HG02943 (cell line): ENCODE results near the gene IMPDH1.
A peak's percentile ranks its signal among the peaks of the same experiment; 100 is the strongest.

ENCODE experiments used
- ATAC-seq: cut with Tn5 transposase; IDR thresholded peaks from one replicate; pipeline ENCODE4 v1.9.1; 2021; ENCODE audit warnings: mild to moderate bottlenecking, low read depth, moderate library complexity; ENCODE audit not compliant: unreplicated experiment

The IMPDH1 gene

DNA sequence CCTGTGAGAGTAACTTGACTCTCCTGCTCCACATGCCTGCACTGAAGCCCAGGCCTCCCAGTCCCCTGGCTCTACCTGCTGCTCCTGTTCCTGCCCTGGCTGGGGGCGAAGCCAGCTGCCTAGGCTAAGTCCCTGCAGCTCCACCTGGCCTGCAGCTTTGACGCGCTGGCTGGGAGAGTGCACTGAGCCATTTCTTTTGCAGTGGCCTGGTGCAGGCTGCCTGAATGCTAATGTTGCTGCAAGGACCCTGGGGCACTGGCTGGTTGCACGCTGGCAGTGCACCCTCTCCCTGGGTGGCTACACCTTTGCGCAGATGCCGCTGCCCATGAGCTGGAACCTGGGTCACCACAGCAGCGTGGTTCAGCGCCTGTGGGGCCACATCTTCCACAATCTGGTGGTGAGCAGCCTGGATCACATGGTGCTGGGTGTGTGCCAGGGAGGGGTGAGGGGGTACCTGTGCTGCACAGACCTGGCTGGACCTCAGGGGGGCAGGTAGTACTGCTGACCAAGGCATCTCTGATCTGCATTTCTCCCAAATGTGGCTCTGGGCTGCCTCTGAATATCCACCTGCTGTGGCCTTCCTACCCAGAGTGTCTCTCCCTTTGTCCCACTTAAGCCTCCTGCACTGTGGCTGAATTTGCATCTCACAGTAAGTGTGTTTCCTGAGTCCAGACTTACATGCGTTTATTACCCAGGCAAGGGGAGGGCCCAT lies 20.0 kb downstream of the IMPDH1 start:
- ATAC-seq: no peak

DNA sequence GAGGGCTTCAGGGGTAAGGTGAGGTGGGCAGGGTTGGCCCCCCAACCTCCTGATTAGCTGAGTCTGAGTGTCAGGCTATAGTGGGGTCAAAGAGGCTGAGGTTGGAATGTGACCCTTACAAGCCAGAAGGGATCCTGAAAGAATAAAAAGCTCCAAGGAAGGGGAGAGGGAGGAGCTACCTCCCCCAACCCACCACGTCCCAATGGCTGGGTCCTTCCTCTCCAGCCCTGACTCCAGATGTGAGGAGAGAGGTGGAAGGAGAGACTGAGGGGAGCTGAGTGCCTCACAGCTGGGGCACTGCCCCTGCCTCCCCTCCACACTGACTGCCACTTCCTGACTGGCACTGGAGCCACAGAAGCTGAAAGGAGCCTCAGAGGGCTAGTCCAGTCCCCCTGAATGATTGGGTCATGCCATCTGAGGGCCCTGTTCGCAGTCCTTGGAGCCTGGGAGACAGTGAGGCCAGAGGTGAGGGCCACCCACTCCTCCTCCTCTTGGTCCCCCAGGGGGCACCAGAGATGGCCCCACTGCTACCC lies 20.6 kb downstream of the IMPDH1 start:
- no peak for ATAC-seq

DNA sequence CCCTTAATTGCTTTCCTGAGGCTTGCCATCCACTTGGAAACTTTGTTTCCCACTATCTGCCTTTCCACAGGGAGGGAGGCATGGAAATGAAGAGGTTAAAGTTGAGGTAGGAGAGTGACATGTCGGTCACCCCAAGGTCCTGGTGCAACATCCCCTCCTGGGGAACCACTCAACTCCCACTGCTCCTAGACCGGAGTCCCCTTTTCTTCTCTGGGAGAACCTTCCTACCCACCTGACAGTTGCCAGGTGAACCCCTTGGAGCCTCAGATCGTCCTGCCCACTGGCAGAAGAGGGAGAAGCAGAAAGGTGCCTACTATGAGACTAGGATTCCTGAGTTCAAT lies 21.7 kb downstream of the IMPDH1 start:
- no peak for ATAC-seq

DNA sequence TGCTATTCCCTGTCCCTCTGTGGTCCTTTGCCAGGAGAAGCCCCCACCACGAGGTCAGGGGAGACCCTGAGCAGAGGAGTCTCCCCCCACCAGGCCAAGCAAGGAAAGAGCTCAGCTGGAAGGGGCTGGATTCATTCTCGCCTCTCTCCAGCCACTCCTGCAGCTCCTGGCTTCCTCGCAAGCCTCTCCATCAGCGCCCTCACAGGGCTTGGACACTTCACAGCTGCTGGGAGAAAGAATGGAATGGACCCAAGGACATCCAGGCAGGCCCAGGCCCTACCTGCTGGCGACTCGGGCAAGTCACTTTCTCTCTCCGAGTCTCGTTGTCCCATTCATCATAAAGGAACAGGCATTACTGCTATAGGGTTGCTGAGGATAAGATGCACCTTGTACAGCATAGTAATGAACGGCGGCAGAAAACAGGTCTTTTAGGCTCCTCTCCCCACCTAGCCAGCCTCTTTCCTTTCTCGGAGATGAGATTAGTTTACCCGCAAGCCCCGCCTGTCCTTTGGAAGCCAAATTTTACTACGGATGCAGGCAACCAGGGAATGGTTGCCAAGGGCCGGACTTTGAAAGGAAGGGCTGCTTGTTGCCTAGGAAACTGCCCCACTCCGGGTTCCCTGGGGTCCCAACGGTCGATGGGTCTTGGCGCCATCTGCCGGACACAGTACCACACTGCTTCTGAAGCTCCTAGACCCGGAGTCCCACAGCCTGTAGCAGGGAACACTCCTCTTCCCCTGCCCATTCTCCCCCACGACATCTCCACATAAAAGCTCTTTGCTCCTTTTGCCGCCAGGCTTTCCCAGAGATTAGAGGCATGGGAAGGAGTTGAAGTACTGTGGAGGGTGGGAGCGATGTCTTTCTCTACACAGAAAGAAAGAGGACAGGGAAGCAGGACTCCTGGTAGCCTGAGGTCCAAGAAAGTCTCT lies 22.3 kb downstream of the IMPDH1 start:
- ATAC-seq: peak; percentile 64

DNA sequence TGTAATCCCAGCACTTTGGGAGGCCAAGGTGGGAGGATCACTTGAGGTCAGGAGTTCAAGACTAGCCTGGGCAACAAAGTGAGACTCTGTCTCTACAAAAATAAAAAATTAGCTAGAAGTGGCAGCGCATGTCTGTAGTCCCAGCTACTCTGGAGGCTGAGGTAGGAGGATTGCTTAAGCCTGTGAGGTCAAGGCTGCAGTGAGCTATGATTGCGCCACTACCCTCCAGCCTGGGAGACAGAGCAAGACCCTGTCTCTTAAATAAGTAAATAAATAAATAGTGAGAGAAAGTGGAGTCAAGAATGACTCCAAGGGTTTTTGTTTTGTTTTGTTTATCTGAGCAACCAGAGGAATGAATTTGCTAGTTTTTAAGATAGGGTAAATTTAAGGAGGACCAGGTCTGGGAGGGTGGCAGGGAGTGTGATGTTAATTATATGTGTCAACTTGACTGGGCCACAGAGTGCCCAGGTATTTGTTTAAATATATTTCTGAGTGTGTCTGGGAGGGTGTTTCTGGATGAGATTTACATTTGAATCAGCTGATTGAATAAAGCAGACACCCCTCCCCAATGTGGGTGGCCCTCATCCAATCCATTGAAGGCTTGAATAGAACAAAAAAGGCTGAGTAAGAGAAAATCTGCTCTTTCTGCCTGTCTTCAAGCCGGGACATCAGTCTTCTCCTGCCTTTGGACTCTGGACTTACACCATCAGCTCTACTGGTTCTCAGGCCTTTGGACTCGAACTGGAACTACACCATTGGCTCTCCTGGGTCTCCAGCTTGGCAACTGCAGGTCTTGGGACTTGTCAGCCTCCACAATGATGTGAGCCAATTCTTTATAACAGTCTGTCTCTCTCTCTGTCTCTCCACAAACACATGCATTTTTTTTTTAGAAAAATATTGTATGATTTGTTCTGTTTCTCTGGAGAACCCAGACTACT lies 23.5 kb downstream of the IMPDH1 start:
- no peak for ATAC-seq

DNA sequence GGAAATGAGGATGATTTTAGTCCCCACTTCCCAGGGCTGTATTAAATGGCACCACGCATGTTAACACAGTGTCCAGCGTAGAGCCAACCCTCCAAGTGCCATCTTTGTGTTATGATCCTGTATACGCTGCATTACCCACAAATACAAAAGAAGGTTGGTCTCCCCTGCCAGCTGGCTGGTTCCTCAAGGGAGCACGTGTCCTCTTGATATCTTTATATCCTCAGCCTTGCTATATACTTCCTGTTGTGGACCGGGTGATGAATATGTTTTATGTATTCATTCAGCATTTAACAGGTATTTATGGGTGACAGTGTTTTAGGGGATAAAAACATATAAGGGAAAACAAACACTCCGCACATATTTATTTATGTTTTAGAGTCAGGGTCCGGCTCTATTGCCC lies 25.1 kb downstream of the IMPDH1 start:
- ATAC-seq: no peak

DNA sequence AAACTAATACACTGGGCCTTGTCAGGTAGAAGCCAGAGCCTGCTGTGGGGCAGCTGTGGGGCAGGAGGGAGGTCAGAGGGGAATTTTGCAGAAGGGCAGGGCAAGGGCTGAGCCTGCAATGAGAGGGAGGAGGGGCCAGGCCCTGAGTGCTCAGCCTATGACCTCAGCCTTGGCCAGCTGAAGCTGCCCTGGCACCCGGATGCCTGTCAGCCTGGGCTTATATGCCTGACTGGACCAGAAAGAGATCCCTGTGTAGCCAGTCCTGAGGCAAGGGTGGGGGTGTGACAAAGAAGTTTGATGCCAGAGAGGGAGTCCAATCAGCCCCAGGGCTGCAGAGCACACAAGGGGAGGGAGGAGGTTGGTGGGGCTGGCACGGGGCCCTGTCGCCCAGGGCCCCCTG lies 26.0 kb downstream of the IMPDH1 start:
- ATAC-seq: no peak

DNA sequence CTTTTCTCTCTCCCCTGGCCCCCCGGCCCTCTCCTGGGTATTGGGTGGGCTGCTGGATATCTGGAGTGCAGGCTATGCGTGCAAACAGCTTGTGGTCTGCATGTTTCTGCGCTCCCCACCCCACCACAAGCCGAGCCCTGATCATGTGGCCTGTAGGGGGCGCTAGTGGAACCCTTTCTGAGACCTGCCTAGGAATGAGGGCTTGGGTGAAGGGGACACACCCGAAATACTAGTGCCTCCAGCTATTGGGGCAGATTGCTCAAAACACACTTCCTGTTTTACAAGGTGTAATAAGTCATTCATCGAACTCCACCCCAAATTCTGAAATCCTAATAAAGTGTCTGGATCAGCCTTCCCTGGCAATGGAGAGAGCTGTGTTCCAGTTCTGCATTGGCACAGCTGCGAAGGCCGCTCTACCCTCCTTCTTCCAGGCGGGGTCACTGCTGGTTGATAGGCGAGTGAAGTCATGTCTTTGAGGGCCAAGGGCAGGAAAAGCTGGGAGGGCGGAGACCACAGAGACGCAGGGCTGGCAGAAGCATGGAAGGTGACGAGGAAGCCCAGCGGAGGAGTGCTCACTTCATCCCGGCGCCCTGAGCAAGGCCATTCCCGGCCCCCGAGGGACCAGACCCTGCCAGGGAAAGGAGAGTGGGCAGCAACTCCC lies 28.5 kb downstream of the IMPDH1 start:
- no peak for ATAC-seq

DNA sequence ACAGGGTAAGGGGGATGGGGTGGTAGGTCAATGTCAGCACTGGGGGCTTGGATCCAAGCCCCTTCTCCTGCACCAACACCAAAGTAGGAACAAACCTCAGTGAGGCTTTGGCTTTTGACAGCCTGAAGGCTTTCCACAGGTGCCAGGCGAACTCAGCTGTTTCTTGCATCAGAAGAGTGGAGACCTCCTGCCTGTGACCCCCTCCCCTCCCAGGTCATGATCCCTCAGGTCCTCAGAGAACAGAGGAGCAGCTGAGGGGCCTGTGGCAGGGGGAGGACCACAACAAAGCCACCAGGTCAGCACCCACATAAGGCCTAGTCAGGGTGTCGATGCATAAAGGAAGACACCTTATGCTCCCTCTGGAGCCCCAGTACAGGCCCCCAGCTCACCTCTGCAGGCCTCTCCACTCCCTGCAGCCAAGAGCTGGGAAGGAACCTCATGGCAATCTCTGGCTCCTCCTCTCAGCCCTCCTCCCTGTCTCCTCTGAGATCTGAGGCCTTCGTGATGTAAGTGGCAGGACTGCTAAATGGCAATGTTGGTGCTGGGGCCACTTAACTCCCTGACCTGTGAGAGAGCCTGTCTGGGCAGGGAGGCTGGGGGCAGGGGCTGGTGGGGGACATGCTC lies 29.2 kb downstream of the IMPDH1 start:
- no peak for ATAC-seq

DNA sequence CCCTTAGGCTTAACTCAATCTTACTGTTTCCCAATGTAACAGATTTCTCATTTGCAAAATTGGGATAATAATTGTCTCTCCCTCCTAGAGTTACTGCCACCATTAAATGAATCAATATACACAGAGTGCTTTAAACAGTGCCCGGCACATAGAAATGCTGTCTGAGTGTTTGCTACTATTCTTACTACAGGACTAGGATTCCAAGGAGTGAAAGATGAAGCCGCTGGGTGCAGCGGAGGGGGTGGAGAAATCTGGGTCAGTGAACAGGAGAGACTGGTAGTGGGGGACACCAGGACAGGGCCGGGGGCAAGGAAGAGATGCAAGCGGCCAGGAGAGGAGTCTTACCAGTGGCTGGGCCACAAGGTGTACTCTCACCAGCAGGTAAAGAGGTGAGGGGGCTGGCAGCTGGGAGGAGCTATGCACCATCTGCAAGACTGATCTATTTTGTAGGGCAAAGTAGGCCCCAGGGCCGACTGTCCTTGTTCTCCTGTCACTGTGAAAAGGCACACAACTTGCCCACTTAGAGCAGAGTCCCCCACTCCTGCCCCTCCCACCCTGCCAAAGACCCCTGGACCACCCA lies 29.8 kb downstream of the IMPDH1 start:
- ATAC-seq: no peak

DNA sequence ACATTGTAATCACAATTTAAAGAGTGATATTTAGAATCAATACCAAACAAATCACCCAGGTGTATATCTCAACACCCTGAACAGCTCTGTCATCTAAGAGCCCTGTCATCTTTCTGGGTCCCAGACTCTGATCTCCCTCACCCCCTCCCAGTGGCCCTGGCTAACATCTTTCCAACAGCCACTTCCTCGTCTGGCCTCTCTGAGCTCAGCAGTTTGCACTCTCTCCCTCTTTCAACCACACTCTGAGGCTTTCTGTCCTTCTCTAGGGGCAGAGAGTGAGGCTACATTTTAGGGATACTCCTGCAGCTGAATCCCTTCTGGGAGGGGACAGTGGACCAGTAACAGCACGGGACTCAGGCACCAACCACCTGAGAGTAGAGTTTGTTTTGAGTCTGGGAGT lies 31.1 kb downstream of the IMPDH1 start:
- ATAC-seq: no peak

DNA sequence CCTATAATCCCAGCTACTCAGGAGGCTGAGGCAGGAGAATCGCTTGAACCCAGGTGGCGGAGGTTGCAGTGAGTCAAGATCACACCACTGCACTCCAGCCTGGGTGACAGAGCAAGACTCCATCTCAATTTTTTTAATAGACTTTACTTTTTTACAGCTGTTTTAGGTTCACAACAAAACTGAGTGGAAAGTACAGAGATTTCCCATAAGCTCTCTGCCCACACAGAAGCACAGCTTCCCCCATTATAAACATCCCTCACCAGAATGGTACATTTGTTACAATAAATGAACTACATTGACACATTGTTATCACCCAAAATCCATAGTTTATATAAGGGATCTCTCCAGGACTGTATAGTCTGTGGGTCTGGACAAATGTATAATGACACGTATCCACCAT lies 33.7 kb downstream of the IMPDH1 start:
- no peak for ATAC-seq

DNA sequence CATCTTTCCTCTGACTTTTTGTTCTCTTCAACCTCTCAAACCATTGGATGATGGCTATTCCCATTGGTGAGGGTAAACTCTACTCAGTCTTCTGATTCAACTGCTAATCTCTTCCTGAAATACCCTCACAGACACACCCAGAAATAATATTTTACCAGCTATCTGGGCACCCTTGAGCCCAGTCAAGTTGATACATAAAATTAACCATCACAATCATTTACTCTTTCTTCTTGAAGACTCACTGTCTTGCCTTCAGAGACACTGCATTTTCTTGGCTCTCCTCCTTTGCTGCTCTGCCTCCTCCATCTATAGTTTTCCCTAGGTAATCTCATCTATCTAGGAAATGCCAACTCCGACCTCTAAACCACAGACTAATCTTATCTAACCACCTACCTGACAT lies 35.7 kb downstream of the IMPDH1 start:
- ATAC-seq: no peak

DNA sequence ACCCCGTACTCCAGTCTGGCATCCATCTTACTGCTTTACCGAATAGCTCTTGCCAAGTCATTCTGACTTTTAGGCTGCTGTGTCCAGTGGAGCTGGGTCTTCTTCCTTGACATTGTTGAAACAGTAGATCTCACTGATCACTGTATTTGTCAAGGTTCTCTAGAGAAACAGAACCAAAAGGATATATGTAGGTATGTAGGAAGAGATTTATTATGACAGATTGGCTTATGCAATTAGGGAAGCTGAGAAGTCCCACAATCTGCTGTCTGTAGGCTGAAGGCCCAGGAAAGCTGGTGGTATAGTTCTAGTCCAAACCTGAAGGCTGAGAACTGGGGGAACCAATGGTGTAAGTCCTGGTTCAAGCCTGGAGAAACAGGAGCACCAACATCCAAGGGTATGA lies 36.2 kb downstream of the IMPDH1 start:
- ATAC-seq: no peak

DNA sequence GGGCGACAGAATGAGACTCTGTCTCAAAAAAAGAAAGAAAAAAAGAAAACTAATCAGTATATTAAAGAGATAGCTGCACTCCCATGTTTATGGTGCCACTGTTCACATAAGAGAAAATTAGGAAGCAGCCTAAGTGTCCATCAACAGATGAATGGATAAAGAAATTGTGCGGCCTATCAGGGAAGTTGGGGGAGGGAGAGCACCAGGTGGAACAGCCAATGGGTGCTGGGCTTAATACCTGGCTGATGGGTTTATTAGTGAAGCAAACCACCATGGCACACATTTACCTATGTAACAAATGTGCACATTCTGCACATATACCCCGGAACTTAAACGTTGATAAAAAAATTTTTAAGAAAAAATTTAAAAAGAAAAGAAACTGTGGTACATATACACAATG lies 39.3 kb downstream of the IMPDH1 start:
- ATAC-seq: no peak

DNA sequence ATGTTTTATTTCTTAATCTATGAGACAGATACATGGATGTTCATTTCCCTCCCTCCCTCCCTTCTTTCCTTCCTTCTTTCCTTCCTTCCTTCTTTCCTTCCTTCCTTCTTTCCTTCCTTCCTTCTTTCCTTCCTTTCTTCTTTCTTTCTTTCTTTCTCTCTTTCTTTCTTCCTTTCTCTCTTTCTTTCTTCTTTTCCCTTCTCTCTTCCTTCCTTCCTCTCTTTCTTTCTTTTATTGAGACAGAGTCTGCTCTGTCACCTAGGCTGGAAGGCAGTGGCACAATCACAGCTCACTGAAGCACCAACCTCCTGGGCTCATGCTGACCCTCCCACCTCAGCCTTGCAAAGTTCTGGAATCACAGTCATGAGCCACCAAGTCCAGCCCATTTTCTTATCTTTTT lies 42.8 kb downstream of the IMPDH1 start:
- ATAC-seq: no peak

DNA sequence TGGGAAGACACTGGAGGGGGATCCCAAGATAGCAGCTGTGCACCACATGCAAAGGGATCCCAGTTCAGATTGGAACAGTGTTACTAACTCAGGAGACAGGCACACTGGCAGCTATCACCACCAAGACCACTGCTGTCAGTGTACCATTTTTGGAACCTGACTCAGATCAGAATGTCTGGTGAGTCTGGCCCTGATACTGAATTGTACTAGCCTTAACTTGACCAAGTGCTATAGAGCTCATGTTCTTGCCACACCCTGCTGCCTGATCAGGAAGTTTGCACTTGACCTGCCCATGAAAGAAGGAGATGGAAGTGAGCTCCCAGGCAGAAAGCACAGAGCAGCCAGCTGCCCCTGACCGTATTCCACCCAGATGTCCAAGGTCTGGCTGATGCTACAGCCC lies 43.5 kb downstream of the IMPDH1 start:
- no peak for ATAC-seq

DNA sequence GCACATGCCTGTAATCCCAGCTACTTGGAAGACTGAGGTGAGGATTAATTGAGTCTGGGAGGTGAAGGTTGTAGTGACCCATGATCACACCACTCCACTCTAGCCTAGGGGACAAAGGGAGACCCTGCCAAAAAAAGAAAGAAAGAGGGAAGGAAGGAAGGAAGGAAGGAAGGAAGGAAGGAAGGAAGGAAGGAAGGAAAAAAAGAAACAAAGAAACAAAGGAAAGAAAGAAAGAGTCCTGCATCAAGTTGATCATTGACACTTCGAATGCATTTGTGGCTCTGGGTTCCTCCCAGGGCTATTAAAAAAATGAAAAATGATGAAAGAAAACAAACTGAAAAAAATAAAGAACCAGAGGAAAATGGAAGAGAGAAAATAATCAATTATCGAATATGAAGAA lies 44.4 kb downstream of the IMPDH1 start:
- ATAC-seq: no peak

DNA sequence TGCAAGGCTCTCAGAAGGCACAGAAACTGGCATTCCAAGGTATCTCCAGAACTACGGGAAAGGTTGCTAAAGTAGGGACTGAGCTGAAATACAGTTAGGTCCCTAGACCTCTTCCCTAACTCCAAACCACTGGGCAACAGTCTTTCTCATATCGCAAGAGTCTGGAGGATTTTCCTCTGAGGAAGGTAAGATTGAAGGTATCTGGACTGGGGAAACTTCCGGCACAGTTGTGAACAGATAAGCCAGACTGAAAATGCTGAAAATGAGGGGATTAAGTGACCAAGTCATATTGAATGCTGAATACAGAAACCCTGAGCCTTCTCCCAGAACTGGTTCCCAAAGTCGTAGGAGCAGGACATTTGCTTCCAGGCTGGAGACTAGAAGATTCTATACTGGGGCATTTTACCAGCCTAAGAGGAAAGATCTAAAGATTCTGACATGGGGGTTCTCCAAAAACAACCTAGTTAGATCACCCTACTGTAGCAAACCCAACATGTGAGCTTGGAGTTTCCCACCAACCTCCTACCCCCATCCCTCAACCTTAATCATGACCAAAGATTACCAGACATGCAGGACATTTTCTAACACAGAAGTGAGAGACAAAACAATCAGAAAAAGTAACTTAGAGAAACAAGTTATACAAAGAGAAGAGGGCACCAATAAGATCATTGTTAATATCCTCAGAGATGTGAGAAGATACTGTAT lies 45.5 kb downstream of the IMPDH1 start:
- no peak for ATAC-seq
